ENCODE measurements around the gene KCP.
"Not testable (repeated sequence)": the region's sequence is repeated elsewhere in the genome, so short reads cannot be mapped to it uniquely, and the experiment has no call there.

KCP gene

DNA sequence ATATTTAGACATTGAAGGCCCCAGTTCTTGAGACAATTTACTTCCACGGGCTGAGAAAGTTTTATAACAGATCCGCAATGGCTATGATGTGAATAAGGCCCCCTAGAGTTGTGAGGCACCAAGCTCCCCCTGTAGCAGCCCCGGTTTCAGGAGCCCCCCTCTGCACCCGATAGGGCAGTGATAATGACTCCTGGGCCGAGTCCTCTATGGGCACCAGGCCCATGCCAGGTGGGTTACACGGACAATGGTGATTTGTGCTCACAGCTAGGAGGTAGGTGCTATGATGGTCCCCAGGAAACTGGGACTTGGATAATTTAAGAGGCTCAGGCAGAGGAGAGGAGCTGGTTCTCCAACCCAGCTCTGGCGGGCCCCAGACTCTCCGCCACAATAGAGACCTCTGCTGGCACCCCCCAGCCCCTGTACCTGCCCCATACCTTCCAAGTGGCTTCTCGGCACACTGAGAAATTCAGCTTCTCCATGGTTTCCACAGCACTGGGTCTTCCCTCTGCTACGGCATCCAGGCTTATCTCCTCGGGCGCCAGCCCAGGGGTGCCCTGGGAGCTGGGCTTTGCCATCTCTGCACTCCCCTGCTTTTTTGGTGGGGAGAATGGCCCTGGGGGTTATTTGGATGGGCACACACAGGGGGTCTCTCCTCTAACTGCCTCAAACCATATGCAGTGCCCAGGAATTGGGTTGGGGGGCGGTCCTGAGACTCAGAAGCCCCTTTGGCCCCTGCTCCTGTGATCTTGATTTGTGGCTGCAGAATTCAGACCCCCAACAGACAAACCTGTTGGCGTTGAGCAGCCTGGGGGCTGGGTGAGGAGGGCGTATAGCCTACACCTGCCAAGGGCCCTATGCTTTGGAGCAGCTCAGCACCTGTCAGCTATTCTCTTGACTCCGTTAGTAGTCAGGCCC is 12.2 kb upstream of the KCP start:
- in situ Hi-C loops (cut with MboI; ENCODE audit: low sequenced_read_pairs): no loop called here

DNA sequence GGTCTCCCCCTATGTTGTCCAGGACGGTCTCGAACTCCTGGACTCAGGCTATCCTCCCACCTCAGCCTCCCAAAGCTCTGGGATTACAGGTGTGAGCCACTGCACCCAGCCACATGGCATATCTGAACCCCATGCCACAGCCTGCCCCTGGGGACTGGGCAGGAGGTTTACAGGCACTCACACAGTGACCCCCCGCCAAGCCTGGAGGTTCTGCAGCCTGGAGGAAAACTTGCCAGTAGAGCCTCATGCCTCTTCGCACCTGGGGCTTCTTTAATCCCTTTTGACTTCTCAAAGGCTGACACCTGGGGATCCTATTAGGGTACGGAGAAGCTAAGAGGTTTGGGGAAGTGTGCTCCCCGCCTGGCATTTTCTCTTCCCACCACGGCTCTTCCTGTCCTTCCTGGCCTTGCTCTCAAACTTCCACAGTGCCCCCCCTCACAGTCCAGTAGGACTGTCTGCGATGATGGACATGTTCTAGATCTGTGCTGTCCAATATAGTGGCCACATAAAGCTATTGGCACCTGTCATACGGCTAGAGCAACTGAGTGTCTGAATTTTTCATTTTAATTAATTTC is 11.4 kb upstream of the KCP start:
- in situ Hi-C loops (cut with MboI; ENCODE audit: low sequenced_read_pairs): no loop called here

DNA sequence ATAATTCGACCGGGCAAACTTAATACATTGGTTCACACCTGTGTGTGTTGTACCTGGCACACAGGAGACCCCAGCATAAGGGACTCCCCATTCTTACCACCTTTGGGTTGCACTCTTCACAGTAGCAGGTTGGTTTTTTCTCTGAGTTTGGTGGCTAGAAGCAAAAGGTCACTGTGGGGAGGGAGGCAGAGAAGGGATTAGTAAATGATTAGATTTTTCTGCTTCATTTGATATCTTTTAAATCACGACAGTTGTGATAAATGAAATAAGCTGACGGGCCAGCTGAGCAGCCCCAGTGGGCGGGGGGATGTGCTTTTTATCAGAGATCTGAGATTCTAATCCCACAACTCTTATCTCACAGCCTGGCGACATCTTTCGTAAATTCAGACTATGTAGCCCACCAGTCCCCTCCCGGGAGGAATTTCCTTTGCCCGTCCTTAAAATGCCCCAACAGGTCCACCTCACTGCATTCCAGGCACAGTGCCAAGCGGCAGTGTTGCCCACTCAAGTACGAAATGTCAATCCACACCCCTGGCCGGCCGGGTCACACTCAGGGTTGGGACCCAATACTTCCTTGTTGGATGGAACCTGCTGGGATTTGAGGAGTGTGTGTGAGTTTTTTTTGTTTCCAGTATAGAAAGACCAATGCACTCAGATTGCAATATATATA is 10.5 kb upstream of the KCP start:
- in situ Hi-C loops (cut with MboI; ENCODE audit: low sequenced_read_pairs): no loop called here

DNA sequence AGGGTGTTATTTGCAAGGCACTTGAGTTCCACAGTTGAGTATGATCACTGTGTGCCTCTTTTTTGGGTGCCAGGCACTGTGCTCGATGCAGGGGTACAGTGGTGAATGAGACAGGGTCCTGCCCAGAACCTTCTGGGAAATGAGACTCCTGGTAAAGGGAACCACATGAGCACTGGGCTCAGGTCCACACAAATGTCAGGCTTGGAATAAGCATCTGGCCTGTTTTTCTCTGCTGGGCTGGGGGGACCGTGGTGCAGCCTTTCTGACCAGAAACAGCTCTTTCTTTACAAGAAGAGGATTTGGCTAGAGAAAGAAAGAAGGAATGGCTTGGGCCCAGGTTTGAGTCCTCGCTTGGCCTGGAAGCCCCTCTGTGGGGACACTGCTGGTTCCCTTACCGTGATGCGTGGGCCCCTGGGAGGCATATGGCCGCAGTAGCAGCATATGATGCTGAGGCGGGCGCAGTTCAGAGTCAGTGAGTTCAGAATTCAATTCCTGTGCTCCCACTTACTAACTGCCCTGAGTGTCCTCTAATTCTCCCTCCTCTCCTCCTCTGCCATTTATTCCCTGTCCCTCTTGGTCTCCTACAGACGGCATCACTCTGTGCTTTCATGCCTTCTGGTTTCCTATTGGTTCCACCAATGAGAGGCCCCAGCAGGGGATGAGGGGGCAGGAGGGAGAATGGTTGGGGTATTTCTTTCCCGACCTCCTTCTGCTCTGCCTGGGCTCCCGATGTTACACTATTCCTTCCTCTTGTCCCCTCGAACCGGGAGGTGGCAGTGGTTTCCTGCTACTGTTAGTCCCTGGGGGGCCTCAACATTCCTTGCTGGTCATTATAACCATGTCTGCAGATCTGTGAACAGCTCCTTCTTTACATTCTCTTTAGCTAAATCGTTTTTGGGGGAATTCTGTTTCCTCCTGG is 9.6 kb upstream of the KCP start:
- in situ Hi-C loops (cut with MboI; ENCODE audit: low sequenced_read_pairs): no loop called here

DNA sequence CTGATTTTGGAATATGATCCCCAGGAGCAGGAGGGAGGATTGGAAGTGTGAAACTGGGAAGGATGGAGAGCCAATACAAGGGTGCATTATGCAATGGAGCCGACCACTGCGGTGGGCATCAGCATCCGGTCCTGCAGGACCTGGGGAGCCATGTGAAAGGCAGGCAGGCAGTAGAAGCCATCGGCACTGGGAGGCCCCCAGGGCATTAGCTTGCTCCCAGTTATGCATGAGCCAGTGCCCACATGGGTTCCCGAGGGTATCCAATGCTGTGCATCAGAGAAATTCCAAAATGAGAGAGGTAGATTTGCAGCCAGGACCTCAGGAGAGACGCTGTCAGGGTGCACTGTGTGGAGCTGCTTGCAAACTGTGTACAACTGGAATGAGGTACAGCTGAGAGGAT is 8.7 kb upstream of the KCP start:
- in situ Hi-C loops (cut with MboI; ENCODE audit: low sequenced_read_pairs): no loop called here

DNA sequence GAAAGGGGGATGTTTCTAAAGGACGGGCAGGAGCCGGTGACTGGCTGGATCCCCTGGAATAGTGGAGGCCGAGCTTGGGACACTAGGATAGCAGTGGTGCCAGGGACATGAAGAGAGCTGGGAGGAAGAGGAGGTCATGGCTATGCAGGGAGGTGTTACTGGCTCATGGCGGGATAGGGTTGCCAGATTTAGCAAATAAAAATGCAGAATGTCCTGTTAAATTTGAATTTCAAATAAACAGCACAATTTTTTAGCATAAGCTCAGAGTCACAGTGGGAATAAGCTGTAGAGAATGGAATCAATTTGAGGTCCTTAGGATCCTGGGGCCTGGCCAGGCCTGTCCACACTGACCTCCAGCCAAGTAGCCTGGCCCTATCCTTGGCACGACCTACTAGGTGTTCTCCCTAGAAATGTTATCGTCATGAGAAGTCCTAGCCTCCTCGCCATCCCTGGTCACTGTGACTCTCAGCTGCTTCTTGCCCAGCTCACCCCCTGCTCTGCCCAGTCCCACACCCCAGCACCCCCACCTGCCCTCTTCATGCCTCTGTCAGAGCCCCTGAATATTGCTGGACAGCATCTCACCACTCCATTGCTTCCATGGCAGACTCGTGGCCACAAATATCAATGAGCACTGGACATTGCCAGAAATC is 7.6 kb upstream of the KCP start:
- in situ Hi-C loops (cut with MboI; ENCODE audit: low sequenced_read_pairs): no loop called here

DNA sequence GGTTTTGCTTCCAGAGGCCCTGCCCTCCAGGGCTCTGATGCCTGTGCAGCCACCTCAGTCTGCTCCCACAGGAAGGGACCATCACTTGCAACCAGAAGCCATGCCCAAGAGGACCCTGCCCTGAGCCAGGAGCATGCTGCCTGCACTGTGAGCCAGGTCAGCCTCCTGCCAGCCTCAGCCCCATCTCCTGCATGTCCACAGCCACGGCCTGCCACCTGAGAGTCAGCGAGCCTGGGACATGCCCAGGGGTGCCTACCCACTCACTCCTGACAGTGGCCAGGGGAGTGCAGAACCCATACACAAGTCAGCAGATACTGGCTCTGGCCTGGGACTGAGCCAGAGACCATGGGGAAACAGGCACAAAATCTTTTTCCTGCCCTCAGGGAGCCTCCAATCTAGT is 6.6 kb upstream of the KCP start:
- in situ Hi-C loops (cut with MboI; ENCODE audit: low sequenced_read_pairs): no loop called here

DNA sequence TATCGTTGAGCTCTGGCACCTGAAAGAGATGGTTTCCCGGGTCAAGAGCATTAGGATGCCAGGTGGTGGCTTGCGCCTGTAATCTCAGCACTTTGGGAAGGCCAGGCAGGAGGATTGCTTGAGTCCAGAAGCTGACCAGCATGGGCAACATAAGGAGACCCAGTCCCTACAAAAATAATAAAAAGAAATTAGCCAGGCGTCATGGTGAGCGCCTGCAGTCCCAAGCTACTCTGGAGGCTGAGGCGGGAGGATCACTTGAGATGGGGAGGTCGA is 6.1 kb upstream of the KCP start:
- in situ Hi-C loops (cut with MboI; ENCODE audit: low sequenced_read_pairs): no loop called here

DNA sequence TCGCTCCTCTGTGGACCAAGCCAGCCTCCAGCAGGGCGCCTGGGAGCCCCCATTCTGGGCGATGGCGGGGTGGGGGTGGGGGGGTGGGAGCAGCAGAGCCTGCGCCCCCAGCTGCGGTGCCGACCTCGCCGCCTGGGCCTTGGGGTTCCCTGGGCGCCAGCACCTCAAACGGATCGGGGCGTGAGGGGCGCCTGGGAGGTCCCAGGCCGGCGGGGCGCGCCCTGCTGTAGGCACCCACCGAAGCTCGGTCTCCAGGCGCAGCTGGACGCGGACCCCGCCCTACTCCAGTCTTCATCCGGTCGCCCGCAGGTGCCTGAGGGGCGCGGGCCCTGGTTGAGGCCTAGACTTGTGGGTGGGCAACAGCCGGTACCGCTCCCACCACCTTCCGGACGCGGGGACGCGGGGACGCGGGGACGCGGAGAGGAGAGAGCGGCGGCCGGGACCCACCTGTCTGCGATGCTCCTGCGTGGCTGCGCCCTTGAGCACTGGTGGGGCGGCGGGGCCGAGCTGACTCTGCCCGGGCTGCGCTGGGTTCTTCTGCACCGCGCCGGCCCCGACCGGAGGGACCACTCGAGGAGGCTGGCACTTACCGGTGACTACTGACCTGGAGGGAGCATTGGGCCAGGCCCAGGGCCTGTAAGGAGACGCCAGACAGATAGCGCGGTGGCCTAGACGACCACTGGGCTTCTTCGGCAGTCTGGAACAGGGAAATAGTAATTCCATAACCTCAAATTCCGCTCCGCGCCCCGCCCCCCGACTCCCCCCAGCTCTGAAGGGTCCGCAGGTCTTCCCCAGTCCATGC is 5.5 kb upstream of the KCP start:
- in situ Hi-C loops (cut with MboI; ENCODE audit: low sequenced_read_pairs): no loop called here

DNA sequence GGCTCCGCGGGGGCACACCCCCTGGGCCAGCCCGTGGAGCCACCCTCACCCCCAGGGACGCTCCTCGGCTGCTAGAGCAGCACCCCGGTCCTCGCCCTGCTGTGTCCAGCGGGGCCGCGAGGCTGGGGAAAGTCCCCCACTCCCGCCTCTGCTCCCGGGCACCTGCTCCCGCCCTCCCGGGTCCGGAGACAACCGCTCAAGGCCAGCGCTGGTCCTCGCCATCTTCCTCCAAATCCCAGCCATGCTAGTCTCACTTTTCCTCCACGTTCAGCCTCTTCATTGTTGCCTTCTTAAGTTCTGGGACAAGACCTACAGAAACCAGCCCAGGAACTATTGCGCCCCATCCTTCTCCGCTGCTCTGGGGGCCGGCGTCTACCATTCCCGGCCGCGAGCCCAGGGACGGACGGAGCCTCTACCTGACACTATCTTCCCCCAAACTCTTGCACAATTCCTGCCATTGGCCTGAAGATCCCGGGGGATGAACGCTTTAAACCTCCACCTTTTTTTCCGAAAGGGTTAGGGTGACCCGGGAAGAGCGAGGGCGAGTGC is 4.8 kb upstream of the KCP start:
- in situ Hi-C loops (cut with MboI; ENCODE audit: low sequenced_read_pairs): no loop called here

DNA sequence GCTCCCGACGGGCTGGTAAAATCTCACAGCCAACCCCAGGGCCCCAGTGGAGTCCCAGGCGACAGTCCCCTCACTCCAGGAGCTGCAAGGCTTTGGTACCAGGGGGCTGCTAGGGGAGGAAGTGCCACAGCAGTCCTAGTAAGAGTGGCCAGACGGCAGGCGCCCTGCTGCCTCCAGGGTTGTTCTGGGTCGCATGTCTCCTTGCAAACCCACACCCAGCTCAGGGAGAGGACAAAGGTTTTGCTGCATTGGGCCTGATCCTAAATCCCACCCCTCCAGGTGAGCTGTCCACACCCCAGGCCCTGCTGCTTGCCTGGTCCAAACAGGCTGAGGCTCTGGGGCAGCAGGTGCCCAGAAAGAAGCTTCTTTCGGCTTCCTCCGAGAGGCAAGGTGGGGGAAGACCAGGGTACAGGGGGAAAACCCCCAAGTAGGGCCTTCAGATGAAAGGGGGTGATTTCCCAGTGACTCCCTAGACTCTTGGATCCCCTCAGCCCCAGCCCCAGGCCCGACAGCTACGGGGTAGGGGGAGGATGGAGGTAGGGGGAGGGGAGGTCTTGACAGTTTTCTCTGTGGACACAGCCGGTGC is 4.2 kb upstream of the KCP start:
- in situ Hi-C loops (cut with MboI; ENCODE audit: low sequenced_read_pairs): no loop called here

DNA sequence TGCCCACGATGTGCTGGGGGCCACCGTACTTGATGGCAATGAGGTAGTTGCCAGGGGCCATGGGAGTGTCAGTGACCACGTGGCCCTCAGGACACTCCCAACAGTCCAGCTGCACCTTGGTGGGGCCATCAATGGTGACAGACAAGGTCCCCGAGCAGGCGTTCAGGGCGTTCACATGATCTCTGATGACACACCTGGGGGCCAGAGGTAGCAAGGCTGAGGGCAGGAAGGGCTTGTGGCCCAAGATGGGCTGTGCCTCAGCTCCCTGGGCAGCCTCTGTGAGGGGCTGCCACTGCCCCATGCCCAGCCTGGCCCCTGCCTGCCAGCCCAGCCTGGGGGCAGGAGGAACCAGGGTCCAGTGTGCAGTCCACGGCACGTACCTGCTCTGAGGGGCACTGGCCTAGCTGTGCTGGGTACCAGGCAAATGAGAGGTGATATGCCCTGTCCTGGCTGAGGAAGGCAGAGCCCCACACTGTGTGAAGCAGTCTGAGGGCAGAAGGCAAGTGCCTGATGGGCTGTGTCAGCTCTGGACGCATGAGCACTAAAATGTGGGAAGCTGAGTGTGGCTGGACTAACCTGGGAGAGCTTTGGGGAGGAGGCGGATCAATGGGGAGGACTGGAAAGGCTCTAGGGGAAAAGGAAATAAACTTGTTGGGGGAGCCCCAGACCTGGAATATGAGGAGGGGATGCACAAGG is 3.5 kb upstream of the KCP start:
- in situ Hi-C loops (cut with MboI; ENCODE audit: low sequenced_read_pairs): no loop called here

DNA sequence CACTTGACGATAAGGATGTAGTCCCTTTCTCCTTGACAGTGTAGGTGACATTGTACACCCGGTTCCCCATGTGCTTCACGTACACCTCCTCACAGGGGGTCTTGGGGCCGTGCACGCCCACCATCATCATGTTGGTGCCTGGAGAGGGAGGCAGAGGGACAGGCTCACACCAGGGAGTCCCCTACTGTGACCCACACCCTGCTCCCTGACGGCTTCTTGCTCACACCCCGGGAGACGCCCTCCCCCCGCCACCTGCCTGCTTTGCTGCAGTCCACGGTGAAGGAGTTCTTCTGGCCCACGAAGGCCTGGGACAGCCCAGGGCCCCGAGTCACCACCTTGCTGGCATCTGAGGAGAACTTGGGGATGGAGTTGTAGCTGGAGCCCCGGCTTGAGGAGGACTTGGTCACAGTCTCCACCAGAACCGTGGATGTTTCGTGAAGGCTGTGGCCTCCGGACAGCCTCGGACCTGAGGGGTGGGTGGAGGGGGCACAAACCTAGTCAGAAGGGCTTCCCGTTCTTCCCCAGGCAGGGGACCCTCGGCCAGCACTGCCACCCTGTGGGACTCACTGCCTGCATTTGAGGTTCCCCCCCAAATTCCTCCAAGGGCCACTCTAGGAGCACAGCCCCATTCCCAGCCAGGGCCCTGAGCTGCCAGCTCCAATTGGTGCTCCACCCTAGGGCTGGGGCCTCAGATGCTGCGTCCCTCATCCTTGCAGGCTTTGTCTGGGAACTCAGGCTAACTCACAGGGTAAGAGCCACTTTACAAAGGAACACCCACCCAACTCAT is 2.4 kb upstream of the KCP start:
- in situ Hi-C loops (cut with MboI; ENCODE audit: low sequenced_read_pairs): not testable (repeated sequence)

DNA sequence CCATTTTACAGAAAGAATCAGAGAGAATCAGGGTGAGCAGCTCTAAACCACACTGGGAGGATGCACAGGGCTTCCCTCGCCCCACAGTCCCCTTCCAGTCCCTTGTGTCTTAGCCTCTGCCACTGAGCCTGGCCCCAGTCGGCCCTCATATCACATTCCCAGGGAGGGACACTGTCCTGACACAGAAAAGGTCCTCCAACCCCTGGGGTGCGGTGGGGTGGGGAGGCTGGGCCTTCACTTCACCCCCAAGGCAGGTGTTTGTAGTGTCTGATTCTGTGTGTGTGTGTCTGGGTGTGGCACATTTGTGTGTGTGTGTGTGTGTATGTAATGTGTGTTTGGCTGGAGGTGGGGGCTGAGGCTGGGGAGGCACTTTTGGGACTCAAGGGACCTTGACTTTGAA is 1.8 kb upstream of the KCP start:
- in situ Hi-C loops (cut with MboI; ENCODE audit: low sequenced_read_pairs): no loop called here

DNA sequence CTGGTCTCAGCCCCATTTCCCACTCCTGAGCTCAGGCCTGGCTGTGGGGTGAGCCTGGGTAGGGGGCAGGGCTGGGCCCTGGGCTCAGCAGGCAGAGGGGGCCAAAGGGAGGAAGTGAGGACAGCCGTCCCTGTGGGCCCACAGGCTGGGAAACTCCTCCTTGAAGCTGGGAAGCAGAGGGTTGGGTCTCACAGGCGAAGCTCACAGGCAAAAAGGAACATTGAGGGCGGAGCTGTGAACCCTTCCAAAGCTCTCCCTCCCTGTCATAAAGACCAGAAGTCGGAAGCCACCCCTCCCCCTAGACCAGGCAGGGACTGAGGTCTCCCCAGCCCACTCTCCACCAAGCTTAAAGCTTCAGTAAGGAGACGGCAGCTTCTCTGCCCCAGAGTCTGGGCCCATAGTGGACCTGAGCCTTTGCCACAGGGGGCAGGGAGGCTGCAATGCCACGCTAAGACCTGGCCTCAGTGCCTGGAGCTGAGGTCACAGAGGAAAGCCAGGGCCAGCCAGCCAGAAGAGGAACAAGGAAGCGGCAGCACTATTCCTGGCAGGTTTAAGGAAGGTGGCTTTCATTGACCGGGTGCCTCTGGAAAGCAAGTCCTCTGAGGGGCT is 1.0 kb upstream of the KCP start:
- in situ Hi-C loops (cut with MboI; ENCODE audit: low sequenced_read_pairs): no loop called here

DNA sequence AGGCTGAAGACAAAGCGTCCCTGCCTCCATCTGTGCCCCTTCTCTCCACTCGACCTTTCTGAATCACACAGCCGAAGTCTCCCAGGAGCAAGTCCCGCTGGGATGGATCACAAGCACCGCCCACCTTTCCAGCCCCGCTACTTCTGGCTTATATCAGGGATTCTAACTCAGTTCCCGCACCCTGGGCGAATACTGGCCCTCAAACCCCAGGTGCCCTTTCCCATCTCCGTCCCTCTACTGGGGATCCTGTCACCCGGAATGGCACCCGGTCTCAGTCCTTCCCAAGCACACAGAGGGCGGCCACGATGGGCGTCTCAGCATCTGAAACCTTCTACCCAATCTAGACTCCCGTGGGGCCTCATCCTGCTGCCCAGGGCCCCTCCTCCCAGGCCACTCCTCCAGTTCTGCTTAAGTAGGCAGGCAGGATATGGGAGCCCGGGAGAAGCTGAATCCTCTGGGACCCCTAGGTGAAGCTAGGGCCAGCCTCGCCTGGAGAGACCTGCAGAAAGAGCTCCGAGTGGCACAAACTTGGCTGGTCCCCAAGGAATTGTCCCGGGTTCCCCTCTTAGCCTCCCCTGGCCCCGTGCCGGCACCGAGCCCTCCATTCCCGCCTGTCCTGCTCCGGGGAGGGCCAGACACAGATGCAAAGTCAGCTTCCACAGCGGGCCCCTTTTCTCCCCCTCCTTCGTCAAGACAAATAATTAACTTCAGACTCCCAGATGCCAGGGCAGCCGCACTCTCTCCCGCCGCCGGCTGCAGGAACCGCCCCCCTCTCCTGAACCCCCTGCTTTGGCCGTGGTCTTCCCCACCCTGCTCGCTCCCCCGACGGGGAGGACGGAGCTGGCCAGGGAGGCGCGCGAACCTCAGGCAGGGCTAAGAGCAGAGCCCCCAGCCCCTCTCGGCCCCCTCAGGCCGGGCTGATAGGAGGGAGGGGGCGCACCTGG is 612 bp downstream of the KCP start:
- in situ Hi-C loops (cut with MboI; ENCODE audit: low sequenced_read_pairs): no loop called here
